Cardiac fibroblast (primary cell): ENCODE data around the gene ADAMTSL4.

Experiments
- DNase-seq, 2 donors: peaks; one replicate each; pipeline versions ENCODE4 v3.0.0 to v3.0.0-alpha.2; 2010; ENCODE audit warnings: low read depth in 2 of 2
- H3K4me3 ChIP-seq, 2 donors: replicated peaks in 1 of 2; 1 replicate in 1 of 2; 2 replicates in 1 of 2; pipeline ENCODE4 v1.5.1; 2011; ENCODE audit warnings: low read depth in 2 of 2, low read length in 2 of 2, mild to moderate bottlenecking in 2 of 2, moderate library complexity in 1 of 2
- CTCF ChIP-seq: IDR thresholded peaks from one replicate; pipeline ENCODE4 v1.5.1; 2011; ENCODE audit warnings: low read depth, mild to moderate bottlenecking, low read length, inconsistent platforms

ADAMTSL4 gene

DNA sequence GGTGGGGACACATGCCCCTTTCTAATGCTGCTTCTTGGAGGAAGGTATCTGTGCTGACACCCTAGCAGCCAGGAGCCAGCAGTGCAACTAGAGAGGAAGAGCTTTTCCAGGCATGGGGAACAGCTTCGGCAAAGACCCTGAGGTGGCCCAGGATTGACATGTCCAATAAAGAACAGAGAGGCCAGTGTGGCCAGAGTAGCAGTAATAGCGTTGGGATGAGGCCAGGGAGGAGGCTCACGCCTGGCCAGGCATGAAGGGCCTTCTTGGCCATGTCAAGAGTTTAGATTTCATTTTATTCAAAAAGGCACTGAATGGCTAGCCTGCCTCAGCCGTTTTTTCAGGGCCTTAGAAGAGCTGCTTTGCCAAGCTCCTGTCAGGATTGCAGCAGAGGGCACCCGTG, 16.3 kb upstream of the ADAMTSL4 start:
- no peak for TF ChIP-seq CTCF
- H3K4me3 ChIP-seq: no peak overlapping the region
- no peak for DNase-seq

GRCh38 chr1:150534002-150534401, 15.2 kb upstream of the ADAMTSL4 start:
- DNase-seq: no peak
- no peak overlapping the region for H3K4me3 ChIP-seq
- TF ChIP-seq CTCF: no peak

DNA sequence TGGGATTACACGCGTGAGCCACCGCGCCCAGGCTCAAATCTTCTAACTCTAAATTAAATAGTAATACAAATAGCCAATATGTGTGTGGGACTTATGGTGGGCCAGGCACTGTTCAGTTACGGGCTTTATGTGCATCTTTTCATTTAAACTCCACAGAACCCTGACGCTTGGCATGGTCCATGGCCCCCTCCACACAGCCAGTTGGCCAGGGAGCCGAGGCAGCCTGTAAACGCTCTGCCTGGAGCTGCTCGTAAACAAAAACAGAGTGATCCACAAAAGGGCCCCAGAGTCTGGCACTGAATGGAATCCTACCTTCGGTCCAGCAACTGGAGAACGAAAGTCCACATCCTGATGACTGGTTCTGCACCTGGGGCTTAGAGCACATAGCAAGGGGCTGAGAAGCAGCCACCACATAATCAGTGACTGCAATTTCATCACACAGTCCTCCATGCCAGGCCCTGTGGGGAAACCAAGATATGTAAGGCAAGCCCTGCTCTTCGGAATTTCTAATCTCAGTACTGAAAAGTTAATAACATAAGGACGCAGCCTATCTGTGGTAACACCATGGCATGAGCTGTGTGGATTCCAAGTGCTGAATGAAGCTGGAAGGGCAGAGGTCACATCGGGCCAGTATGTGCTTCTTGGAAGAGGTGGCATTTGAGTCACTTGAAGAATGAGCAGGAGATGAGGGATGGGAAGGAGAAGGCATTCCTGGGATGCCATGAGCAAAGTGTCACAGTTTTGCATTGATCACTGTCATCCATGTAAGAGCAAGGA, 13.5 kb upstream of the ADAMTSL4 start:
- TF ChIP-seq CTCF: no peak
- peak in 1 of 2 donors; percentile 57 for DNase-seq
- no peak overlapping the region for H3K4me3 ChIP-seq

GRCh38 chr1:150536836-150537731, 12.1 kb upstream of the ADAMTSL4 start:
- no peak overlapping the region for H3K4me3 ChIP-seq
- no peak for TF ChIP-seq CTCF
- no peak for DNase-seq

DNA sequence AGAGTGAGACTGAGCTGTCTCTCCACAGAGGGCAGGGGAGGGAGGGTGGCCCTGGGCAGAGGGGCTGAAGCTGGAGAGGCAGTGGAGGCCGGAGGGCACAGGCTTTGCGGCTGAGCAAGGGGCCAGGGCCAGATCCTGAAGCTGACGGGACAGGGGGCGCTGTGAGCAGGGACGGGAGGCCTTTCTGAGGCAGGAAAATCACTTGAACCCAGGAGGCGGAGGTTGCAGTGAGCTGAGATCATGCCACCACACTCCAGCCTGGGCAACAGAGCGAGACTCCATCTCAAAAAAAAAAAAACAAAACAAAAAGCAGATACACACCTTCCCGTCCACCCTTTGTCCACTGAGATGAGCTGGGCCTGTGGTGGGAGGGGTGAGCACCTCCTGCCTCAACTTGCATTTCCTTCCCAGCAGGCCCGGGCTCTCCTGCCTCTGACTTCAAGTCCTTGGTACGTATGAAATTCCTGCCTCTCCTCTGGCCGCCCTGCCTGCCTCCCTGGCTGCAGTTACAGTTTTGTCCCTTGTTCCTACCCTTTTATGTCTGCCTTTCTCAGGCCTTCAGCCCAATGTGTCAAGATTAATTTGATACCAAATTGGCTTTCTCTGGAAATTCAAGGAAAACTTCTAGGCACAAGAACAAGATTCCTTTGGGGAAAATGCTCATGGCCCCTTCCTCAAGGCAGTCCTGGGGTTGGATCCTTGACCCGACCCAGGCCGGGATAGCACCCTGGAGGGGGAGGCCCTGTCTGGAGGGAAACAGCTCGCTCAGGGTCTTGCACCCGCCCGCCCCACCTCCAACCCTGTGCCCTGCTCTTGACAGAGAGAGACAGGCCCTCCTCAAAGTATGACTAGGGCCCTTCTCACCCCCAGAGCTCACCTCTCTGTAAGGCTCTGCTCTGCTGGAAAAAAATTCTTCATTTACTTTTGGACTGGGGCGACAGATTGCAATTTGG, 11.2 kb upstream of the ADAMTSL4 start:
- TF ChIP-seq CTCF: no peak
- no peak overlapping the region for H3K4me3 ChIP-seq
- peak; percentile 79 to 88 for DNase-seq

DNA sequence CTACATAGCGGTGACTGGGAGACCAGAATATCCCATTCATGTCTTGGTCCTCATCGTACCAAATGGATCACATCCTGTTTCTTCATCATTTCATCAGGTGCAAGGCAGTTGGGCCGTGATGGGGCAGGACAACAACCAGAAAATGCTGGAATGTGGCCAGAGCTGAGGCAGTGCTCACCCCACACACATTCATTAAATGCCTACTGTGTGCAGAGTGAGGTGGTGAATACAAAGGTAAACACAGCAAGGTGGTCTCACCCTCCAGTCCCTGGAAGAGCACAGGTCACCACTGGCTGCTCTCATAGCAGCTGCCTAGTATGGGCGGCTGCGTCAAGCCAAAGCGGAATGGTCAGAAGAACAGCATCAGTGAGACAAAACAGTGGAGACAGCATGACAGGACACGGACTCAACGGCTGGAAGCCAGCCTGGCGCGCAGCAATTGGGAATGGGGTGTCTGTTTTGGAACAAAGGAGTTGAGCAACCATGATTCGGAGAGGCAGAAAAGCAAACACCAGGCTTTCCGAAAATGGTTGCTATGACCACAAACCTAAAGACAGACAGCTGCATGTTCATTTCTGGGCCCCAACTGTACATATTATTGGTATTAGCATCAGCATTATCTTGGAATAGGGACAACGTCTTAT, 5.6 kb upstream of the ADAMTSL4 start:
- TF ChIP-seq CTCF: no peak
- no peak overlapping the region for H3K4me3 ChIP-seq
- peak; percentile 65 to 70 for DNase-seq
